ENCODE measurements around the gene MPP2. TPM values are rescaled to one million over a fixed set of nuclear protein-coding genes. Genes with fewer than 3 reads are reported as not detected.

MPP2 gene
- total RNA-seq, 6 experiments from 2014 or later = 0.62 to 1.3 (median 1.0) TPM

DNA sequence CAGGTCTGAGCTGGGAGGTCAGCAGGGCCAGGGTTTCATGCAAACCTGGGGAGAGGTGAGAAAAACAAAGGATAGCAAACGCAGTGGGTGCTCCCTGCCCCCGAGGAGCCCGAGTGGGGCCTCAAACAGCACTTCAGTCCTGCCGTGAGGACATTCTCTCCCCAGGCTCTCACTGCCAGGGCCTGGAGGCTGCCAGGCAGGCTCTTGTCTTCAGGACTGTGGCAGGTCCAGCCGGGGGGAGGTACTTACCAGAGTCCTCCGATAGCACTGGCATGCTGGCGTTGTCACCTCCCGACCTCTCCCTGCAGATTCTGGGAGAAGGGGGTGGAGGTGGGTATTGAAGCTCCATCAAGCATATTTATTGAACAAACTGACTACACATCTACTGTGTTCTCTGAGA lies 75.7 kb downstream of the MPP2 start:
- H3K36me3 Mint-ChIP-seq (ENCODE audit: low read depth) = peaks cover 12% of the 10 kb centered on the region; the same call in 1 of the 2 replicates
- peaks cover 5% of the 10 kb centered on the region for H3K27me3 Mint-ChIP-seq (ENCODE audit: insufficient read depth)
- H3K9me3 Mint-ChIP-seq = no peaks in the 10 kb centered on the region
- H3K4me1 Mint-ChIP-seq (ENCODE audit: low read depth) = peaks cover 32% of the 10 kb centered on the region
- no peak overlapping the region; the same call in 1 of the 2 replicates for H3K27ac Mint-ChIP-seq
- H3K4me3 Mint-ChIP-seq = peak overlapping the region; percentile 88
- TF ChIP-seq CTCF (IDR thresholded peaks at IDR 0.05) = no peak
- DNase-seq = no peak

DNA sequence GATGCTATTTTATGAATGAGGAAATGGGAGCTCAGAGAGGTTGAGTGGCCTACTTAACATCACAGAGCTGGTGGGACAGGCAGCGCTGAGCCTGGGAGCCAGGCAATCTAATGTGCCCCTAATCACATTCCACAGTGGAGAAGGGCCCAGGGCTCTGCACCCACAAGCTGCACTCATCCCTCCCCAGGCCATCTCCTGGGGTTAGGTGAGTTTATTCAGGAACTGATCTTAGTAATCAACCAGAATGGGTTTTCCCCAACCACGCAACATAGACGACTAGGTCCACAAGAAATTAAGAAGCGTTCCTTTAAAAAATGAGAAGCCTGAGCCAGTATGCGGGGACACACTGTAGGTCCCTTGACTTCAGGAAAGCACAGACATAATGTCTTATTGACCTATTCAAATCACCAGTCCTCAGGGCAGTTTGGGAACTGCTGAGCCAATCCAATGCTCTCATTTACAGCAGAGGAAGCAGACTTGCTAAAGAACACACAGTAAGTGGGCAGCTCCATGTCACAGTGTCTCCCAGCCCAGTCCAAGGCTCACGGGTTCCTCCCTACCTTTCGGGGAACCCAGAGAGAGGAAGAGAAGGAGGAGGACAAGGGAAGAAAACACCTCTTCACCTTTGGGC lies 76.7 kb downstream of the MPP2 start:
- no peak for DNase-seq
- Mint-ChIP-seq H3K4me3 (no peak overlapping the region), H3K4me1 (ENCODE audit: low read depth) (peaks cover 32% of the 10 kb centered on the region), H3K36me3 (ENCODE audit: low read depth) (peaks cover 12% of the 10 kb centered on the region; the same call in 1 of the 2 replicates), H3K27me3 (ENCODE audit: insufficient read depth) (peaks cover 5% of the 10 kb centered on the region), H3K27ac (no peak overlapping the region), H3K9me3 (no peaks in the 10 kb centered on the region)
- TF ChIP-seq CTCF (IDR thresholded peaks at IDR 0.05) = no peak

- DNase-seq = no peak
- TF ChIP-seq CTCF (IDR thresholded peaks at IDR 0.05) = no peak
- Mint-ChIP-seq H3K4me1 (ENCODE audit: low read depth) (peaks cover 32% of the 10 kb centered on the region), H3K4me3 (no peak overlapping the region), H3K27me3 (ENCODE audit: insufficient read depth) (peaks cover 5% of the 10 kb centered on the region), H3K9me3 (no peaks in the 10 kb centered on the region), H3K27ac (no peak overlapping the region), H3K36me3 (ENCODE audit: low read depth) (peaks cover 12% of the 10 kb centered on the region; the same call in 1 of the 2 replicates)
These were observed 77.6 kb downstream of the MPP2 start for GRCh38 chr17:43829738-43830137.

DNA sequence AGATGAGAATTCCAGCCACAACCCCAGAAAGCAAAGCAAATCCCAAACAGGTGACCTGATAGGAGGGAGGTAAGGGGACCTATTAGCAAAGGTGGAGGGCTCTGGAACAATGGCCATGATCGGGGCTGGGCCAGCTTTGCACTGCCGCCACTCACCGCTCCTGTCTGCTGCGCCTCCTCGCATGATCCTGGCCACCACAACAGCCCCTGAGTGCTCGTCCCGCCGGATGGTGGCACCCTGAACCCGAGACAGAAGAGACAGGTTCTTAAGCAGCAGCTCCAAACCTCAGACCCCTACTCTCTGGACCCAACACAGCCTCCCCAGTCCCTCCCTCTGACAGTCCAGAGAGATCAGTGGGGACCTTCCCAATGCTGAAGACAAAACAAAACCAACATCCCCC lies 79.7 kb downstream of the MPP2 start:
- Mint-ChIP-seq H3K4me1 (ENCODE audit: low read depth) (peaks cover 32% of the 10 kb centered on the region), H3K9me3 (no peaks in the 10 kb centered on the region), H3K27me3 (ENCODE audit: insufficient read depth) (peaks cover 5% of the 10 kb centered on the region; the same call in 1 of the 2 replicates), H3K27ac (no peak overlapping the region), H3K4me3 (no peak overlapping the region), H3K36me3 (ENCODE audit: low read depth) (peaks cover 24% of the 10 kb centered on the region)
- no peak for TF ChIP-seq CTCF (IDR thresholded peaks at IDR 0.05)
- DNase-seq = no peak

DNA sequence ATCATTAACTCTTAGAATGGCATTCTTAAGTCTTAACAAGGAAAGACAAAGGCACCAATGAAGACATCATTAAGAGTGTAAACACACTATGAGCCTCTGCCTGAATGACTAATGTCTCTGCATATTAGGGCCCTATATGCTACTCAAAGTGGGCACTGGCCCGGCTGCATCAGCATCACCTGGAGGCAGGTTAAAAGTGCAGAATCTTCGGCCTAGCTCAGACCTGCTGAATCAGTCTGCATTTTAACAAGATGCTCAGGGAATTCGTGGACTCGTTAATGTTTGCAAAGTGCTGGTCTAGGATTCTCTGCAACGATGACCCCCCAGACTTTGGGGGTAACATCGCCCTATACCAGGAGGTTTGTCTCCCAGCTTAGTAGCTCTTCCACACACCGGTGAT lies 81.1 kb downstream of the MPP2 start:
- no peak for TF ChIP-seq CTCF (IDR thresholded peaks at IDR 0.05)

More for the DNA sequence above, 81.1 kb downstream of the MPP2 start:
- no peak overlapping the region for H3K4me3 Mint-ChIP-seq
- peaks cover 19% of the 10 kb centered on the region for H3K4me1 Mint-ChIP-seq (ENCODE audit: low read depth)
- H3K27ac Mint-ChIP-seq = no peak overlapping the region
- H3K9me3 Mint-ChIP-seq = no peaks in the 10 kb centered on the region
- peaks cover 2% of the 10 kb centered on the region for H3K27me3 Mint-ChIP-seq (ENCODE audit: insufficient read depth)
- H3K36me3 Mint-ChIP-seq (ENCODE audit: low read depth) = peaks cover 30% of the 10 kb centered on the region
- no peak for DNase-seq

Measured in HFFc6 (cell line).